Measurements from ENCODE around the gene ATF7.

DNA sequence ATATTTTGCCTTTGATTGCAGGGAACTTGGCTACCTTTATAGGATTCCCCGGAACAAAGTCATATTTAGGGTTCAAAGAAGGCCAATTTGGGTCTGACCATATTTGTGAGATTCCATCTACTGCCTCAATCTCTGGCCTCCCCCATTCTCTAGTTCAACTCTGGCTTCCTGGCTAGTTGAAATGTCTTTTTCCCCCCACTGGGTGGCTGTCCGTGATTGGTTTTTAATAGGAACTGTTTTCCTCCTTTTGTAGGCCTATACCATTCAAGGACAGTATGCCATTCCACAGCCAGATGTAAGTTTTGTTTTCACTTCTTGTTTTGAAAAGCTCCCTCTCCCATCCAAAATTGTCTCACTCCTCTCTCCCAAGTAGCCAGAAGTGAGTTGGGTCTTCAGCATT, 160.5 kb downstream of the ATF7 start:
- TF ChIP-seq, protein P1, sequence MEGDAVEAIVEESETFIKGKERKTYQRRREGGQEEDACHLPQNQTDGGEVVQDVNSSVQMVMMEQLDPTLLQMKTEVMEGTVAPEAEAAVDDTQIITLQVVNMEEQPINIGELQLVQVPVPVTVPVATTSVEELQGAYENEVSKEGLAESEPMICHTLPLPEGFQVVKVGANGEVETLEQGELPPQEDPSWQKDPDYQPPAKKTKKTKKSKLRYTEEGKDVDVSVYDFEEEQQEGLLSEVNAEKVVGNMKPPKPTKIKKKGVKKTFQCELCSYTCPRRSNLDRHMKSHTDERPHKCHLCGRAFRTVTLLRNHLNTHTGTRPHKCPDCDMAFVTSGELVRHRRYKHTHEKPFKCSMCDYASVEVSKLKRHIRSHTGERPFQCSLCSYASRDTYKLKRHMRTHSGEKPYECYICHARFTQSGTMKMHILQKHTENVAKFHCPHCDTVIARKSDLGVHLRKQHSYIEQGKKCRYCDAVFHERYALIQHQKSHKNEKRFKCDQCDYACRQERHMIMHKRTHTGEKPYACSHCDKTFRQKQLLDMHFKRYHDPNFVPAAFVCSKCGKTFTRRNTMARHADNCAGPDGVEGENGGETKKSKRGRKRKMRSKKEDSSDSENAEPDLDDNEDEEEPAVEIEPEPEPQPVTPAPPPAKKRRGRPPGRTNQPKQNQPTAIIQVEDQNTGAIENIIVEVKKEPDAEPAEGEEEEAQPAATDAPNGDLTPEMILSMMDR (IDR thresholded peaks at IDR 0.05): no peak
- no peak for TF ChIP-seq EZH2 (IDR thresholded peaks at IDR 0.05; ENCODE audit: borderline replicate concordance, insufficient read depth, low read depth, low read length, poor library complexity, severe bottlenecking)

All from B cell (primary cell).